GM19372 (cell line): ENCODE data around the gene NXPH4.

ENCODE experiments used
- ATAC-seq: cut with Tn5 transposase; IDR thresholded peaks from one replicate; pipeline ENCODE4 v1.9.1; 2021; ENCODE audit warnings: mild to moderate bottlenecking, low read depth, moderate library complexity; ENCODE audit not compliant: unreplicated experiment

Gene NXPH4

GRCh38 chr12:57201631-57202030 lies 15.0 kb upstream of the NXPH4 start:
- ATAC-seq, result no peak

- ATAC-seq, result no peak
These were observed 14.3 kb upstream of the NXPH4 start for GRCh38 chr12:57202321-57202720.

DNA sequence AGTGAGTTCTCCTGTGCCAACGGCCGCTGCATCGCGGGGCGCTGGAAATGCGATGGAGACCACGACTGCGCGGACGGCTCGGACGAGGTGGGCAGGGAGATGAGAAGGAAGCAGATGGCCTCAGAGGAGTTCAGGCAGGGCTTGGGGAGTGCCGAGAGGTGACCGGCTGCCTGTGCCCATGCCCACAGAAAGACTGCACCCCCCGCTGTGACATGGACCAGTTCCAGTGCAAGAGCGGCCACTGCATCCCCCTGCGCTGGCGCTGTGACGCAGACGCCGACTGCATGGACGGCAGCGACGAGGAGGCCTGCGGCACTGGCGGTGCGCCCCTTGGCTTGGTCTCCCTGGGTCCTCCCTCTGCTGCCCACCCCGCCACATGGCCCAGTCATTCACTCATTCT lies 13.4 kb upstream of the NXPH4 start:
- no peak for ATAC-seq

DNA sequence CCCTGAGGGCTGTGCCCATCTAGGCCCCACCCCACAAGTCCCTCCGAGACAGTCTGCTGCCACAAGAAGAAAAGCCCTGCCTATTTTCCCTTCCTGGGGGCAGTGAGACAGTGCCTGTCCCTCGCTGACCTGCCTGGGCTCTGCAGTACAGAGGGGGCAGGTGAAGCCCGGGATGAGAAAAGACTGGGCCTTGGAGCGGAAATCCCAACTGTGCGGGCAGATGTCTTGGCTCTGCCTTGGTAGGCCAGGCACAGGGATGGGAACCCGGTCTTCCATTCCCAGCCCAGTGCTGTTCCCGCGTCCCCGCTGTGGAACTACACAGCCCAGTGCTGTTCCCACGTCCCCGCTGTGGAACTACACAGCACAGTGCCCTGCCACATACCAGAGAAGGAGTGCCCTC lies 12.8 kb upstream of the NXPH4 start:
- no peak for ATAC-seq

DNA sequence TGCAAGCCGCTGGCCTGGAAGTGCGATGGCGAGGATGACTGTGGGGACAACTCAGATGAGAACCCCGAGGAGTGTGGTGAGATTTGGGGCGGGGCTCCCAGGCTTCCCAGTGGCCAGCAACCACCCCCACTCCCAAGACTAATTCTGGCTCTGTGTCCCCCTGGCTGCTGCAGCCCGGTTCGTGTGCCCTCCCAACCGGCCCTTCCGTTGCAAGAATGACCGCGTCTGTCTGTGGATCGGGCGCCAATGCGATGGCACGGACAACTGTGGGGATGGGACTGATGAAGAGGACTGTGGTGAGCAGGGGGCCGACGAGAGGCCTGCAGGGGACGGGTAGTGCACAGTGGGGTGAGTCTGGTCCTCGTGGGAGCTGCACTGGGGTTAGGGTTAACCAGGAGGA lies 12.1 kb upstream of the NXPH4 start:
- no peak for ATAC-seq

DNA sequence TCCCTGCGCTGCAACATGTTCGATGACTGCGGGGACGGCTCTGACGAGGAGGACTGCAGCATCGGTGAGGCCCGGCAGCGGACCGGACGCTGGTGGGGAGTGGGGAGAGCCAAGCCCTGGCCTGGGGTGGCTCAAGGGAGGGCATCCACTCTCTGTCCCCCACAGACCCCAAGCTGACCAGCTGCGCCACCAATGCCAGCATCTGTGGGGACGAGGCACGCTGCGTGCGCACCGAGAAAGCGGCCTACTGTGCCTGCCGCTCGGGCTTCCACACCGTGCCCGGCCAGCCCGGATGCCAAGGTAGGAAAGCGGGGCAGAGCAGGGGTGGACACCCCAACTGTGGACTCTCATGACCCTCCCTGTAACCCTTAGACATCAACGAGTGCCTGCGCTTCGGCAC lies 11.4 kb upstream of the NXPH4 start:
- no peak for ATAC-seq

- no peak for ATAC-seq
These were observed 10.7 kb upstream of the NXPH4 start for GRCh38 chr12:57205931-57206330.

GRCh38 chr12:57207731-57208630 lies 8.6 kb upstream of the NXPH4 start:
- ATAC-seq, result no peak

GRCh38 chr12:57208631-57209282 lies 7.8 kb upstream of the NXPH4 start:
- no peak for ATAC-seq

DNA sequence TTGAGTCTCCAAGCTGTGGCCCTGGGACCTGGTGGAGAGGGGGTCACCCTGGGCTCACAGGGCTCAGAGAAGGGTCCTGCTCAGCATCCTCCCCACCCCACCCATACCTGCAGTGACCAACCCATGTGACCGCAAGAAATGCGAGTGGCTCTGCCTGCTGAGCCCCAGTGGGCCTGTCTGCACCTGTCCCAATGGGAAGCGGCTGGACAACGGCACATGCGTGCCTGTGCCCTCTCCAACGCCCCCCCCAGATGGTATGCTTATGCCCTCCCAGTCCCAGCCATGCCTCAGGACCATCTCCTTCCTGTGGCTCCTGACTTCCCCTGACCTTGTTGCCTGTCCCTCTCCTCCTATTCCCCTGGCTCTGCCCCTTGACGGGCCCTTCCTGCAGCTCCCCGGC lies 6.7 kb upstream of the NXPH4 start:
- no peak for ATAC-seq

GRCh38 chr12:57210461-57210860 lies 6.1 kb upstream of the NXPH4 start:
- ATAC-seq, result no peak

DNA sequence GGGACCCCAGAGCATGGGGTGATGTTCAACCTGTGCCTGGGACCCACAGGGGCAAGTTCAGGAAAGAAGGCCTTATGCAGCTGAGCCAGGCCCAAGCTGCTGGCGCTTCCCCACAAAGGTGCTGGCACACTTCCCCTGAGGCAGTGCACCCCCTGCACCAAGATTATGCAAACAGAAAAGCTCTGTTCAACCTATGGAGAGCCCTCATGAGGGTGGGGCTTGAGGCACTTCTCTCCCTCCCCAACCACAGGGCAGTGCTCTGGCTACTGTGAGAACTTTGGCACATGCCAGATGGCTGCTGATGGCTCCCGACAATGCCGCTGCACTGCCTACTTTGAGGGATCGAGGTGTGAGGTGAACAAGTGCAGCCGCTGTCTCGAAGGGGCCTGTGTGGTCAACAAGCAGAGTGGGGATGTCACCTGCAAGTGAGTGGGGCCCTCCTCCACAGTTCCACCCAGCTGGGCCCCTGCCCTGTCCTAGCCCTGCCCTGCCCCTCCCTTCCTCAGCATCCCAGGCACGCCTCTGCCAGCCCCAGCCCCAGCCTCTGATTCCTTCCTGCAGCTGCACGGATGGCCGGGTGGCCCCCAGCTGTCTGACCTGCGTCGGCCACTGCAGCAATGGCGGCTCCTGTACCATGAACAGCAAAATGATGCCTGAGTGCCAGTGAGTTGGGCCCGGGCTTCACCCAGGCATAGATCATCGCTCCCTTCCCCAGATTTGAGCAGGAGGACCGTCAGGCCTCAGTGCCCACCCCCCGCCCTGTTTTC lies 5.5 kb upstream of the NXPH4 start:
- ATAC-seq, result no peak

GRCh38 chr12:57211791-57212700 lies 4.5 kb upstream of the NXPH4 start:
- no peak for ATAC-seq

DNA sequence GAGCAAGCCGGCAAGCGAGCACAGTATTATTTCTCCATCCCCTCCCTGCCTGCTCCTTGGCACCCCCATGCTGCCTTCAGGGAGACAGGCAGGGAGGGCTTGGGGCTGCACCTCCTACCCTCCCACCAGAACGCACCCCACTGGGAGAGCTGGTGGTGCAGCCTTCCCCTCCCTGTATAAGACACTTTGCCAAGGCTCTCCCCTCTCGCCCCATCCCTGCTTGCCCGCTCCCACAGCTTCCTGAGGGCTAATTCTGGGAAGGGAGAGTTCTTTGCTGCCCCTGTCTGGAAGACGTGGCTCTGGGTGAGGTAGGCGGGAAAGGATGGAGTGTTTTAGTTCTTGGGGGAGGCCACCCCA lies 3.9 kb upstream of the NXPH4 start:
- no peak for ATAC-seq

DNA sequence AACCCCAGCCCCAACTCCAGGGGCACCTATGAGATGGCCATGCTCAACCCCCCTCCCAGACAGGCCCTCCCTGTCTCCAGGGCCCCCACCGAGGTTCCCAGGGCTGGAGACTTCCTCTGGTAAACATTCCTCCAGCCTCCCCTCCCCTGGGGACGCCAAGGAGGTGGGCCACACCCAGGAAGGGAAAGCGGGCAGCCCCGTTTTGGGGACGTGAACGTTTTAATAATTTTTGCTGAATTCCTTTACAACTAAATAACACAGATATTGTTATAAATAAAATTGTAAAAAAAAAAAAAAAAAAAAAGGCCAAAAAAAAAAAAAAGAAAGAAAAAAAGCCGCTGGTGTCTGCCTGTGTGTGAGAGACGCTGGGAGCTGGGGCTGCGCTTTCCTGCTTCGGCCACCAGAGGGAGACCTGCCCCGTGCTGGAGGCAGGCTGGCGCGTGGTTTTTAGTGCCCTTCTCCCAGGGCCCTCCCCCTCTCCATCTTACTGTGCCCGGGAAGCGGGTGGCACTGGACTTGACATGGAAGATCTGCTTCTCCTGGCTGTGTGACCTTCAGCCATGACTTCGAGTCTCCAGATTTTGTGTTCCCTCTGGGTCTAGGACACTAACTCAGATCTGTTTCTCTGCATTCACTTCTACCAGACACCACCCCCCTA lies 3.4 kb upstream of the NXPH4 start:
- no peak for ATAC-seq

GRCh38 chr12:57213763-57214397 lies 2.7 kb upstream of the NXPH4 start:
- no peak for ATAC-seq

DNA sequence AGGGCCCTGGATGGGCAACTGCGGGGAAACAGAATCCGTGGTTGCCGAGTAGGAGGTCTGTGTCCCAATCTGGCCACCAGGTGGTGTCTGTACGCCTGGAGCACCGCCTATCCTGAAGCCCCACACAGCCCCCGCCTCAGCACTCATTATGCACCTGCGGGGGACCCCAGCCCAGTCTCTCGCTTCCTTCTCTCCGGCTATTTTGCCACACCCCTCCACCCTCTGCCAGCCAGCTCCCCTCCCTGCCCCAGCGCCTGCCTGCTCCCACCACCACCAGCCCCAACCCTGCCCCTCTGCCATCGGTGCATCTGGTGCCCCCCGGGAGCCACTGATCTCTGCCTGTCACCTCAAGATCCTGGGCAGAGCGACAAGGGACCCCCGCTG lies 2.2 kb upstream of the NXPH4 start:
- no peak for ATAC-seq

- no peak for ATAC-seq
These were observed 1.5 kb upstream of the NXPH4 start for GRCh38 chr12:57215065-57215464.

- no peak for ATAC-seq
These were observed 953 bp upstream of the NXPH4 start for GRCh38 chr12:57215668-57216013.
